Measurements from ENCODE around the gene ARFIP2.

The ARFIP2 gene

GRCh38 chr11:6497069-6497839 lies 16.1 kb upstream of the ARFIP2 start, which contains the start of gene DNHD1:
TSS of gene DNHD1 (plus strand) at chr11:6497280. CDS start at chr11:6498216, 936 bp downstream.
- Mint-ChIP-seq H3K36me3 (ENCODE audit: insufficient read depth) (peaks cover 15% of the 10 kb centered on the region), H3K27me3 (no peaks in the 10 kb centered on the region), H3K27ac (peak within 1 kb of the TSS; percentile 35 to 58), H3K4me1 (ENCODE audit: low read depth in 2 of 2) (peaks cover 6 to 33% of the 10 kb centered on the region in 2 donors), H3K9me3 (no peaks in the 10 kb centered on the region), H3K4me3 (no peak within 1 kb of the TSS)
- no peak for ATAC-seq (replicated peaks)
- no peak for DNase-seq

GRCh38 chr11:6489306-6489705 lies 8.2 kb upstream of the ARFIP2 start:
- H3K4me1 Mint-ChIP-seq (ENCODE audit: low read depth in 2 of 2) = peaks cover 4 to 9% of the 10 kb centered on the region in 2 donors
- no peak for ATAC-seq (replicated peaks)
- no peaks in the 10 kb centered on the region for H3K9me3 Mint-ChIP-seq
- peaks cover 14% of the 10 kb centered on the region for H3K36me3 Mint-ChIP-seq (ENCODE audit: insufficient read depth)
- H3K27ac Mint-ChIP-seq = peak overlapping the region in 1 of 2 donors; percentile 50
- DNase-seq = no peak
- no peak overlapping the region for H3K4me3 Mint-ChIP-seq
- H3K27me3 Mint-ChIP-seq = no peaks in the 10 kb centered on the region

- peaks cover 4 to 7% of the 10 kb centered on the region in 2 donors for H3K4me1 Mint-ChIP-seq (ENCODE audit: low read depth in 2 of 2)
- no peak overlapping the region for H3K27ac Mint-ChIP-seq
- H3K4me3 Mint-ChIP-seq = no peak overlapping the region
- ATAC-seq (replicated peaks) = no peak
- DNase-seq = no peak
- H3K36me3 Mint-ChIP-seq (ENCODE audit: insufficient read depth) = peaks cover 14% of the 10 kb centered on the region
- no peaks in the 10 kb centered on the region for H3K9me3 Mint-ChIP-seq
- H3K27me3 Mint-ChIP-seq = no peaks in the 10 kb centered on the region
Measured at GRCh38 chr11:6488821-6489220, 7.7 kb upstream of the ARFIP2 start.

DNA sequence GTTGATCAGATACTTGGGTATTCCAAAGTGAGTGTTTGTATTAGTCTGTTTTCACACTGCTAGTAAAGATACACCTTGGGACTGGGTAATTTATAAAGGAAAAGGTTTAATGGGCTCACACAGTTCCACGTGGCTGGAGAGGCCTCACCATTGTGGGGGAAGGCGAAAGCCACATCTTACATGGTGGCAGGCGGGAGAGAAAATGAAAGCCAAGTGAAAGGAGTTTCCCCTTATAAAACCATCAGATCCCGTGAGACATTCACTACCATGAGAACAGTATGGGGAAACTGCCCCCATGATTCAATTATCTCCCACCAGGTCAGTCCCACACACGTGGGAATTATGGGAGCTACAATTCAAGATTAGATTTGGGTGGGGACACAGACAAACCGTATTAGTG lies 7.2 kb upstream of the ARFIP2 start:
- no peaks in the 10 kb centered on the region for H3K27me3 Mint-ChIP-seq
- H3K4me1 Mint-ChIP-seq (ENCODE audit: low read depth in 2 of 2) = peaks cover 7 to 11% of the 10 kb centered on the region in 2 donors

DNA sequence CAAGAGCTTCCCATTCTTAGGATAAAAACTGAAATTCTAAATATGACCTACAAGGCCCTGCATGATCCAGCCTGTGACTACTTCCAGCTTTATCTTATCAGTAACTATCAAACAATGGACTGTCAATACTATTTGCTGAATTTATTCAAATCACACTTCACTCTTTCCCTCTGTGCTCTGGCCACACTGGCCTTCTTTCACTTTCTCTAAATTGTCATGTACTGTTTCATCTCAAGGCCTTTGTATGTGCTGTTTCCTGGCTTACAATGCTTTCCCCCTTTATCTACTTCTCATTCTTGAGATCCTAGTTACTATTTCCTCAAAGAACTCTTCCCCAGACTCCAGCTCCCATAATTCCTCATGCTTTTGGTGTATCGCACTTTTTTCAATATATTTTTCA lies 5.8 kb upstream of the ARFIP2 start:
- Mint-ChIP-seq H3K36me3 (ENCODE audit: insufficient read depth) (peaks cover 18% of the 10 kb centered on the region), H3K4me3 (no peak overlapping the region), H3K27me3 (no peaks in the 10 kb centered on the region), H3K27ac (no peak overlapping the region), H3K9me3 (no peaks in the 10 kb centered on the region), H3K4me1 (ENCODE audit: low read depth in 2 of 2) (peaks cover 14 to 15% of the 10 kb centered on the region in 2 donors)
- no peak for ATAC-seq (replicated peaks)
- no peak for DNase-seq

More for the DNA sequence above, 7.2 kb upstream of the ARFIP2 start:
- DNase-seq (no peak), ATAC-seq (replicated peaks) (no peak)
- H3K4me3 Mint-ChIP-seq = no peak overlapping the region
- H3K9me3 Mint-ChIP-seq = no peaks in the 10 kb centered on the region
- peaks cover 17% of the 10 kb centered on the region for H3K36me3 Mint-ChIP-seq (ENCODE audit: insufficient read depth)
- no peak overlapping the region for H3K27ac Mint-ChIP-seq

GRCh38 chr11:6486256-6486655 lies 5.1 kb upstream of the ARFIP2 start:
- Mint-ChIP-seq H3K9me3 (no peaks in the 10 kb centered on the region), H3K4me3 (no peak overlapping the region), H3K27ac (no peak overlapping the region), H3K36me3 (ENCODE audit: insufficient read depth) (peaks cover 22% of the 10 kb centered on the region), H3K4me1 (ENCODE audit: low read depth in 2 of 2) (peaks cover 13 to 16% of the 10 kb centered on the region in 2 donors), H3K27me3 (no peaks in the 10 kb centered on the region)
- no peak for DNase-seq
- ATAC-seq (replicated peaks) = no peak

GRCh38 chr11:6485661-6486060 lies 4.5 kb upstream of the ARFIP2 start:
- H3K4me1 Mint-ChIP-seq (ENCODE audit: low read depth in 2 of 2) = peaks cover 19 to 22% of the 10 kb centered on the region in 2 donors
- no peak overlapping the region for H3K27ac Mint-ChIP-seq
- H3K36me3 Mint-ChIP-seq (ENCODE audit: insufficient read depth) = peaks cover 26% of the 10 kb centered on the region
- ATAC-seq (replicated peaks) (no peak), DNase-seq (no peak)
- H3K9me3 Mint-ChIP-seq = no peaks in the 10 kb centered on the region
- no peaks in the 10 kb centered on the region for H3K27me3 Mint-ChIP-seq
- no peak overlapping the region for H3K4me3 Mint-ChIP-seq

GRCh38 chr11:6483015-6483414 lies 1.9 kb upstream of the ARFIP2 start:
- peaks cover 25% of the 10 kb centered on the region for H3K36me3 Mint-ChIP-seq (ENCODE audit: insufficient read depth)
- ATAC-seq (replicated peaks) = no peak
- H3K27ac Mint-ChIP-seq = peak overlapping the region; percentile 96 to 98
- H3K4me1 Mint-ChIP-seq (ENCODE audit: low read depth in 2 of 2) = peaks cover 26 to 32% of the 10 kb centered on the region in 2 donors
- H3K27me3 Mint-ChIP-seq = no peaks in the 10 kb centered on the region
- H3K4me3 Mint-ChIP-seq = peak overlapping the region; percentile 89 to 90
- DNase-seq = no peak
- no peaks in the 10 kb centered on the region for H3K9me3 Mint-ChIP-seq

DNA sequence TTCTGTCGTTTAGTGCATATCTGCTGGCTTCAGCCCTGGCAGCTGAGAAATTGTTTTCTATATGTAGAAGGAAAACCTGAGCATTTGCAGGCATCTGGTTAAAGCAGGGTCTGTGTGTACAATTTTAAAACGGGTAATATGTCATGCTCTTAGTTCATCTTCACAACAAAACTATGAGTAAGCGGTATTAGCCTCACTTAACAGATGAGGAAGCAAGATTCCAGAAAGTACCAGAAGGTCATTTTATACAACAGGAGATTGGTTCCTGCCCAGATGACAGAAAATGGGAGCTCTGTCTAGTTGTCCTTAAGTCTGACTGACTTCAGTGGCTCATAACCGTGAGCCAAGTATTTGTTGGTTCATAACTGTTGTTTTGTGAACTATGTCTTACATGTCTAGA lies 1.3 kb upstream of the ARFIP2 start:
- DNase-seq = no peak
- peaks cover 26 to 32% of the 10 kb centered on the region in 2 donors for H3K4me1 Mint-ChIP-seq (ENCODE audit: low read depth in 2 of 2)
- H3K9me3 Mint-ChIP-seq = no peaks in the 10 kb centered on the region
- peaks cover 26% of the 10 kb centered on the region for H3K36me3 Mint-ChIP-seq (ENCODE audit: insufficient read depth)
- ATAC-seq (replicated peaks) = no peak
- no peaks in the 10 kb centered on the region for H3K27me3 Mint-ChIP-seq
- peak overlapping the region; percentile 96 to 98 for H3K27ac Mint-ChIP-seq
- peak overlapping the region; percentile 89 to 90 for H3K4me3 Mint-ChIP-seq

DNA sequence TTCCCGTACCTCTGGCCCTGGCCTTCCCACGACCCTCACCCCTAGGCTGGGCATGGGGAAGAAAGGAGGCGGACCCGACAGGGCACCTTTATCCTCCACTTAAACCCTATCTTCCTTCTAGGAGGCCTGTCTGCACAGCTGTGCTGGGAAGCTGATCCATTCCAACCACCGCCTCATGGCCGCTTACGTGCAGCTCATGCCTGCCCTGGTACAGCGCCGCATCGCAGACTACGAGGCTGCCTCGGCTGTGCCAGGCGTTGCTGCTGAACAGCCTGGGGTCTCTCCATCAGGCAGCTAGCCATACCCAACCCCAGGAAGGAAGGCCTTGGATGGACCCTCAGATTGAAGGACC lies 769 bp upstream of the ARFIP2 start:
- Mint-ChIP-seq H3K4me1 (ENCODE audit: low read depth in 2 of 2) (peaks cover 26 to 32% of the 10 kb centered on the region in 2 donors), H3K27me3 (no peaks in the 10 kb centered on the region), H3K36me3 (ENCODE audit: insufficient read depth) (peaks cover 27% of the 10 kb centered on the region), H3K9me3 (no peaks in the 10 kb centered on the region), H3K27ac (peak overlapping the region; percentile 96 to 98), H3K4me3 (peak overlapping the region; percentile 89 to 90)
- peak; percentile 3 for ATAC-seq (replicated peaks)
- peak in 1 of 3 experiments; percentile 18 for DNase-seq

DNA sequence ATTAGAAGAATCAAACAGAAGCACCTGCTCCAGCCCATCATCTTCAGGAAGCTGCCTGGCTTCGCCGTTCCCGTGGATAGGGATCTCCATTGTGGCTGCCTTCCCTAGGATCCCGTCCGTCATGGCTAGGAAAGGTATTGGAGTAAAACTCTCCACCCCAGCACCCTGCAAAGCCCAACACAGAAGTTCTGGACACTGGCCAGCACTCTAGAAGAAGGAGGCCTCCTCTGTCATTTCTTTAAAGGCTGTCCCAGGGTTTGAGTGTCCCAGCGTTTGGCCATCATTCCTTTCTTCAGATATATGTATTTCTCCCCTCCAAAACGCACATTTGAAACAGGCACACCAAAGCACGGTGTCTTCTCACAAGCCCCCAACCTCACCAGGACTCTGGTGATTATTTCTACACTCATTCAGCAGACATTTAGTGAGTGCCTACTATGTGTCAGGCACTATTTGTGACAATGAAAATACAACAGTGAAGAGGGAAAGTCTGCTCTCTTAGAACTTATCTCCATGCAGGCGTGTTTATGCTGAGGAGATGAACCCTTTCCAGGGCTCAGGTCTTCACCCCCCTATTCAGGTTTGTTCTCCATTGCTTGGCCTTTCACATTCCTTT lies 724 bp downstream of the ARFIP2 start:
- DNase-seq = no peak
- H3K4me1 Mint-ChIP-seq (ENCODE audit: low read depth in 2 of 2) = peaks cover 29 to 32% of the 10 kb centered on the region in 2 donors
- H3K9me3 Mint-ChIP-seq = no peaks in the 10 kb centered on the region
- peak overlapping the region; percentile 89 to 90 for H3K4me3 Mint-ChIP-seq
- peaks cover 27% of the 10 kb centered on the region for H3K36me3 Mint-ChIP-seq (ENCODE audit: insufficient read depth)
- no peaks in the 10 kb centered on the region for H3K27me3 Mint-ChIP-seq
- ATAC-seq (replicated peaks) = no peak
- H3K27ac Mint-ChIP-seq = peak overlapping the region; percentile 96 to 98

DNA sequence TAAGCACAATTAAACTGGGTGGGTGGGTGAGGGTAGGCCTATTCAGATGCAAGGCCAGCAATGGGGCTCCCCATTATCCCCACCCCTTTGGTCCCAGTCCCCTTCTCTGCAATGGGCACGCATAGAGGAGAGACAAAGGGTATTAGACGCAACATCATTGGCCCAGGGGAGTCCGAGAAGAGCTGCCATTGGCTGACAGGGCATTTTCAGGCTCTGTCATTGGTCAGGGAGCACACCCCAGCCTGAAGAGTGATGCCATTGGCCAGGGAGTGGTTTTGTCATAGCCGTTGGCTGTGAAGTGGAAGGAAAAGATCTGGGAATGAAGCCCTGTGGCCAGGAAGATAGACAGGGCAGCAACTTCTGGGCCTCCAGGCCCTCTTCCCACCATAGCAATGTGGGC lies 4.6 kb downstream of the ARFIP2 start:
- Mint-ChIP-seq H3K4me1 (ENCODE audit: low read depth in 2 of 2) (peaks cover 33 to 36% of the 10 kb centered on the region in 2 donors), H3K36me3 (ENCODE audit: insufficient read depth) (peaks cover 23% of the 10 kb centered on the region), H3K27me3 (no peaks in the 10 kb centered on the region), H3K4me3 (no peak overlapping the region), H3K27ac (peak overlapping the region in 1 of 2 donors; percentile 39), H3K9me3 (no peaks in the 10 kb centered on the region)
- DNase-seq (no peak), ATAC-seq (replicated peaks) (no peak)

GRCh38 chr11:6475936-6476335 lies 5.2 kb downstream of the ARFIP2 start:
- Mint-ChIP-seq H3K4me1 (ENCODE audit: low read depth in 2 of 2) (peaks cover 29 to 31% of the 10 kb centered on the region in 2 donors), H3K27ac (peak overlapping the region; percentile 84 to 90), H3K36me3 (ENCODE audit: insufficient read depth) (peaks cover 17% of the 10 kb centered on the region), H3K4me3 (no peak overlapping the region), H3K9me3 (no peaks in the 10 kb centered on the region), H3K27me3 (no peaks in the 10 kb centered on the region)
- DNase-seq (no peak), ATAC-seq (replicated peaks) (no peak)
